EH (cell line): Measurements from ENCODE around the gene TRAFD1.
"Not testable (repeated sequence)": the region's sequence is repeated elsewhere in the genome, so short reads cannot be mapped to it uniquely, and the experiment has no call there.

Source experiments
- DNase-seq: peaks from one replicate; pipeline ENCODE4 v3.0.0-alpha.2; 2015; ENCODE audit warnings: low read depth

TRAFD1 gene

DNA sequence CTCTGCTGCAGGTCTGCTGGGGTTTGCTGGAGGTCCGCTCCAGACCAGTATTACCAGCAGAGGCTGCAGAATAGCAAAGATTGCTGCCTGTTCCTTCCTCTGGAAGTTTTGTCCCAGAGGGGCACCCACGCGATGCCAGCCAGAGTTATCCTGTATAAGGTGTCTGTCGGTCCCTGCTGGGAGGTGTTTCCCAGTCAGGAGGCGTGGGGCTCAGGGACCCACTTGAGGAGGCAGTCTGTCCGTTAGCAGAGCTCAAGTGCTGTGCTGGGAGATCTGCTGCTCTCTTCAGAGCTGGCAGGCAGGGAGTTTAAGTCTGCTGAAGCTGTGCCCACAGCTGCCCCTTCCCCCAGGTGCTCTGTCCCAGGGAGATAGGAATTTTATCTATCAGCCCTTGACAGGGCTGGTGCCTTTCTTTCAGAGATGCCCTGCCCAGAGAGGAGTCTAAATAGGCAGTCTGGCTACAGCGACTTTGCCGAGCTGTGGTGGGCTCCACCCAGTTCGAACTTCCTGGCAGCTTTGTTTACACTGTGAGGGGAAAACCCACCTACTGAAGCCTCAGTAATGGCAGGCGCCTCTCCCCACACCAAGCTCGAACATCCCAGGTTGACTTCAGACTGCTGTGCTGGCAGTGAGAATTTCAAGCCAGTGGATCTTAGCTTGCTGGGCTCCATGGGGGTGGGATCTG lies 33.2 kb downstream of the TRAFD1 start:
- not testable (repeated sequence) for DNase-seq

DNA sequence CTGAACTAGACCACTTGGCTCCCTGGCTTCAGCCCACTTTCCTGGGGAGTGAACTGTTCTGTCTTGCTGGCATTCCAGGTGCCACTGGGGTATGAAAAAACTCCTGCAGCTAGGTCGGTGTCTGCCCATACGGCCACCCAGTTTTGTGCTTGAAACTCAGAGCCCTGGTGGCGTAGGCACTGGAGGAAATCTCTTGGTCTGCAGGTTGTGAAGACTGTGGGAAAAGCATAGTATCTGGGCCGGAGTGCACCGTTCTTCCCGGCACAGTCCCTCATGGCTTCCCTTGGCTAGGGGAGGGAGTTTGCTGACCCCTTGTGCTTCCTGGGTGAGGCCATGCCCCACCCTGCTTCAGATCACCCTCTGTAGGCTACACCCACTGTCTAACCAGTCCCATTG lies 33.8 kb downstream of the TRAFD1 start:
- DNase-seq, result no peak

DNA sequence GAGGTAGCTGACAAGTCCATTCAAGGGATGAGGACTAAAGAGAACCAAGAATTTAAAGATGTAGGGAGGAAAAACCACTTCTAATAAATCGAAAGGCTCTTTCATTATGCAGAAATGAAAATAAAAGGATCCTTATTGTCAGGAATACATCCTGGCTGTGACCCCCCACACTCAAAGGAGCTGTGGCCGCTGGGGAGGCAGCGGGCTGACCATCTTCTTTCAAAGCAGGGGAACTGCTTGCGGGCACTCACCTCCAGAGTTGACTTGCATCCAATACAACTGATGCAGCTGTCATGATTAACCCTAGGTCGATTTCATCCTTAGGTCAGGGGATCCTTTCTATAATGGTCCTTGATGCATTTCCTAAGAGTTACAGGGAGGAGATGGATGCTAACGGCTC lies 35.3 kb downstream of the TRAFD1 start:
- no peak for DNase-seq

DNA sequence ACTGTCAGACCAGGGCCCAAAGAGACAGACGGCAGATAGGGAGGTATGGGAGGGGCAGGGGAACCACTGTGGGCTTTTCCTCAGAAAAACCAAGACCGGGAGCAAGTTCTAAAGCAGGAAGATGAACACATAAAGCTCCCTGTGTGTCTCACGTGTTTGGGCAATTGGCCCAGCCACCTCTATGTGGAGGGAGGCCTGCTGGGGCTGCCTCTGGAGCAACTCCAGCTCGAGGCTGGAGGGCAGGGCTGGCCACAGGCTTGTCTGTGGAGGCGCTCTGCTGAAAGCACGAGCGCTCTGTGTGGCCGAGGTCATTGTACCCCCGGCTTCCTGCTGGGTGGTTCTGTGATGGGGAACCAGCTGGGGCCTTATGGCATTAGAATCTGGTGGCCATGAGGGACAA lies 36.4 kb downstream of the TRAFD1 start:
- no peak for DNase-seq

DNA sequence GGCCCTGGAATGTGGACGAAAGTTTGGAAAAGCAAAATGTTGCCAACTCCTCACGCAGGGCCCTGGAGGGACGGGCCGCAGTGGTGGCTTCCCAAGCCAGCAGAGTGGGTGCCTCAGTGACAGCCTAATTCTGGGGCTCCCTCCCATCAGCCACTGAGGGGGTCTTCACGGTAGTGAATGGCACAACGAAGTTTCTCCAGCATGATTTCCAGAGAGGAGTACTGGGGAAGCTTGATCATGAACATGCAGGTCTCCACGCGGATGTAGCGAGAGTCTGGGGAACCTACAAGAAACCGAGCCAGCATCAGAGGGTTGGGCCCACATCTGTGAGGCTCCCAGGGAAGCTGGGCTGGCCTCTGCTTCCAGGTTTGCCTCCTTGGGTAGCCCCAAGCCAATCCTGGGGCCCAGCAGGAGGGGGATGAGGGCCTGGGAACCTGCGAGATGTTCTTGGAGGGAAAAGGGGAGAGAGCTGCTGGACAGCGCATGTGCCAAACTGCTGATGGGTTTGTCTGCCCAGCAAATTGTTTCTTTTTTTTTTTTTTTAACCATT lies 37.0 kb downstream of the TRAFD1 start:
- DNase-seq, result no peak

DNA sequence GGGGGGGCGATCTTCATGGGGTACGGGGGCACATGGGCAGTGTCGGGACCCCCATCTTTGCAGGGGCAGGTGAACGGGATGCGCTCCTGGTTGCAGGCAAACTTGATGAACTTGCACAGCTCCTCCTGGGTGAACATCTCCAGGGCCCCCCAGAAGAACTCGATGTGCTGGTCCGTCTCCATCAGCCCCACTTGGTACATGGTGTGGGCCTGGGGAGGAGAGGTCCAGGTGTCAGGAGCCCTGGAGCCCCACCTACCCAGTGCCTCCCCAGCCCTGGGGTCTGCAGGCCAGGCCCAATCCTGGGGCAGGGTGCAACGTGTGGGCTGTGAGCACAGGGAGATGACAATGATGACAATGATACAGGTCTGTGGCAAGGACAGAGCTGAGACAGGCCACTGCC lies 37.7 kb downstream of the TRAFD1 start:
- DNase-seq, result no peak

DNA sequence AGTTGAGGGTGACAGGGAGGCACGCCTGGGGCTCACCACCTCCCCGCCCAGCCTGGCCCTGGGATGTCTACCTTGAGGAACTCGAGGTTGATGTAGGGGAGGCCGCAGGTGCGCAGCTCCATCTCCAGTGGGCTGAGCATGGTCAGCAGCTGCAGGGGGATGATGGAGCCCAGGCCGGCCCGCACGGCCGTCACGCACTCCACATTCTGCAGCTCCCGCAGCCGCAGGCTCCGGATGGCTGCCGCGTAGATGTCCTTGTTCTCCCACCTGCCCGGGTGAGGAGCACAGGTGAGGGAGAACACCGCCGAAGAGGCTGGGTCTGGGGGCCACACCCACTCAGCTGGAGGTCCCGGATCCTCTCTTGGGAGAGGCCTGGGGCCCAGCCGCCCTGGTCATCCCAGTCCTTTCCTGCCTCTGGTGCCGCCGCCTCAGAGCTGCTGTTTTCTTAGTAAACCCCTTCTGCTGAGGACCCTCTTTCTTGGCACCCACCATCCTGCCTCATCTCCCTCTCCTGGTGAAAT lies 38.2 kb downstream of the TRAFD1 start:
- no peak for DNase-seq

DNA sequence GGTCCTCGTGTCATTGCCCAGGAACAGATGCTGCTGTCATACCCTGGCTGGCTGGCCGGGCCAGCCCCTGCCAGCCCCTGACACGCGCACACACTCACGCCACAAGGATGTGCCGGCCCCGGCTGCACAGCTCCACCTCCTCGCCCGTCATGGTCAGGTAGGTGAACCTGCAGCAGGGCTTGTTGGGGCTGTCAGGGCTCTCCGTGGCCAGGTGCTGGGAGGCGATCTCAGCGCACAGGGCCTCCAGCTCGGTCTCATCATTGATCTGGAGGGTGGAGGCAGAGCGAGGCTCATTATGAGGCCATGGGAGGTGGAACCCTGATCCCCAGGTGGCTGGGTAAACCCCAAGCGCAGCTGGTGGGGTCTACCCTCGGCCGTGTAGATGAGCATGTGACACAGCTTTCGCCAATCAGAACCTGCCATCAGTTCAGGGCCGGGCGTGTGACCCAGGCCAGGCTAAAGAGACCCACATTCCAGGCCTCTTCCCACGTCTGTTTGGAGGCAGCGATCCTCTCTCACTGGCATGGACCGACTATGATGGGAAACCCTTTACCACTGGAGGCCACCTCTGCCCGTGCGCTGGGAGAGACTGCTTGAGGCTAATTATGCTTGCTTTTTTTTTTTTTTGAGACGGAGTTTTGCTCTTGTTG lies 38.8 kb downstream of the TRAFD1 start:
- no peak for DNase-seq

DNA sequence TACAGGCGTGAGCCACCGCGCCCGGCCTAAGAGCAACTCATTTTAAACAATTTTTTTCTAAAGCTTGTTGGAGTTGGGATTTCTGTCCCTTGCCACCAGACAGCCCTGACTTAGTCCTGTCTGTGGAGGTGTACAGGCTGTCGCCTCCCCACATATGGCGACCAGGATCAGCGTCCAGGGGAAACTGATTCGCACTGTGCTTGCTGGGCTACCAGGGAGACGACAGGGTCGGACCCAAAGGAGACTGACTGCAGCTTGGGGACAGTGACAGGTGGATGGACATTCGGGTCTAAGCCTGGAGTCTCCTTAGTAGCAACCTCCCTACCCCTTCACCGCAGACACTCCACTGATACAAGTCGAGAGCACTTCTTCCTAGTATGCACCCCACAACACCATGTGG lies 40.3 kb downstream of the TRAFD1 start:
- DNase-seq, result no peak

DNA sequence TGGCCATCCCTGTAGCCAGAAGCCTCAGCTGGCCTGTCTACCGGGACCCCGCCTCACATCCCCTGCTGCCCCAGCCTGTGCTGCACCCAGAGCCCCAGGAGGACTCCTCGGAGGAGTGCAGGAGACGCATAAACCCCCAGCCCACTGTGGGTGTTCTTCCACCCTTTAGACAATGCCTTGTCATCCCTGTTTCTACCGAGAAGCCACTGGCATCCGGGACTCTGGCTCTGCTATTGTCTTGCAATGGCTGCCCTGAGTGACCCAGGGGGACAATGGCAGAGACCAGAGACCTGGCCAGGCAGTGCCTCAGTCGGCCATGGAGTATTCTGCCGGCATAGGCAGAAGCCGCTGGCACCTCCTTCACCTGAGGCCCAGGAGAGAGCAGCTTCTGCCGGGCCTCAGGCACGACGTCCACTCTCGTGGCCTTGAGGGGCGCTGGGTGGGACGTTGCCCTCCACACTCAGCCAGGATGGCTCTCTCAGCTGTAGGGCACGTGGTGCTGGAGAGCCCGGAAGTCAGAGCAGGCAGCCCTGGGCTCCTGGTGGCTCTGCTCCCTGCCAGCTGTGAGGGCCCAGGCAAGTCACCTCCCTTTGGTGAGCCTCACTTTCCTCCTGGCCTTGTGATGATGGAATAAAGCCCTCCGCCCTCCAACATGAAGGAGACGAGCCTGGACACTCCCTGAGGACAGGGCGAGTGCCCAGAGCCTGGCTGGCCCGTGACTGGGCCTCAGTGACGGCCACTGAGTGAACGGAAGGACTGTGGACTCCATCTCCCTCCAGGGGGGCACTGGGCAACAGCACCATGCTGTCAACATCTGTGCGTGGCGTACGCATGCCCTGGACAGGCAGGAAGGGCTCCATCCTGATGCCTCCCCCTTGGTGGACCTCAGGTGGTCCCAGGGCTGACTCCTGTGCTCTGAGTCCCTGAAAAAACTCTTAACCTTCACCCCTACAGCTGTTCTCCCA lies 41.0 kb downstream of the TRAFD1 start:
- DNase-seq, result no peak

DNA sequence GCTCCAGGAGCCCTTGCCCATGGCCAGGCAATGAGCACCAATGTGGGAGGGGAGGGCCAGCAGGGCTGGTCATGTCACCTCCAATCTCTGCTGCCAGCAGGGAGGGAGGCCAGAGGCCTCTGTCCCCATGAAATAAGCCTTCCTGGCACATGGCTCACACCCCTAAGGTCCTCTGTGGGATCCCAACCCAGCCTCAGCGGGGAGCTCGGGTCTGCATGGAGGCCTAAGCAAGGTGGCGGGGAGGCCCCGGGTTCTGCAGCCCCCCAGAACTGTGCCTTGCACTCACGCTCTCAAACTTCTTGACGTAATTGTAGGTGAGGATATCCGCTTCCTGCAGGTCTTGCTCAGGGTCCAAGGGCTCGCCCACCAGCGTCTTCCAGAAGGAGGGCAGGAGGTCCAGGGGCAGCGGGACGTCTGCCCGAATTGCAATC lies 41.7 kb downstream of the TRAFD1 start:
- DNase-seq, result no peak

DNA sequence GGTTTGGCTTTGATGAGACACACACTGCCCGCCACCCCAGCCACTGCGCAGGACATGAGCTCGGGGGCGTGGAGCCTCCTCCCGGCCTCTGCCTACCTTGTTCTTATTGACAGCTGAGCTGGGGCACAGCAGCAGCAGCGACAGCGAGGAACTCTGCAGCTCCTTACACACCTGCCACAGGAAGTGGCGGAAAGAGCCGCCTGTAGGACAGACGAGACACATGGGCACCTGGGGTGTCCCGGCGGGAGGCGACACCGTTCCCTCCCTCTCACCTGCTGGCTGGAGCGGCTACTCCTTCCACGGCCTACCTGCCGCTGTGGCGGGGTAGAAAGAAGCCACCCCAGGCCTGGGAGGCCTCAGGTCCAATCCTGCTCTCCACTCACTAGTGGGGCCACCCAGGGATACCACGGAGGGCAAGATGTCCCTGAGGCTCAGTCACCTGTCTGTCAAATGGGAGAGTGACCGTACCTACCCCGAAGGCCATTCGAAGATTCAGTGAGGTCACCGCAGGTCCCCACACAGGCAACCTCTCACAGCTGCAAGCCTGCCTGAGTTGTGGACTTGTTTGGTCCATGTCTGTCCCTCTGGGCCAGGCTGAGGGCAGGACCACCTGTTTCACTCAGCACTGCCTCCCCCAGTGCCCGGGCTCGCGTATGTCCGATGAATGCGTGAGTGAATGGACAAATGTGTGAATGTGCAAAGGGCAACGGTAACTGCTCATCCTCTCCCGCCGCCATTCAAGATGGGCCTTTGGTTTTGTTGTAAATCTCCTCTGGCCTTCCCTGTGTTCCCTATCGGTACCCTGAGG lies 42.6 kb downstream of the TRAFD1 start:
- no peak for DNase-seq

DNA sequence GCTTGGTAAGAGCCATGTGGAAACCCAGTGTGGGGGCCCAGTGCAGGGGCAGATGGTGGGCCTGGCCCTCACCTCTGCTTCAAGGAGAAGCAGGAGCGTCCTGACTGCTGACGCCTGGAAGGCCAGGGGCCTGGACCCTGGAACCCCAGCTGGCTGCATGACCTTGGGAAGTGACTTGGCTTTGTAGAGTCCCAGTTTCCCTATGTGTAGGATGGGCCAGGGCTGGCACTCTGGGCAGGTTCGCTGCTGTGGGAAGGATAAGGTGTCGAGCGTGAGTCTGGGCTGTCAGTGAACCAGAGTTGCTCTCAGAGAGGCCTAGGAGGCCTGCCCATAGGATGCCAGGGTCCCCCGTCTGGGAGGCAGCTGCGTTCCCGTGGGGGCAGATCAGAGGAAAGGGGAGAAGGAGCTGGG lies 43.2 kb downstream of the TRAFD1 start:
- DNase-seq, result no peak

DNA sequence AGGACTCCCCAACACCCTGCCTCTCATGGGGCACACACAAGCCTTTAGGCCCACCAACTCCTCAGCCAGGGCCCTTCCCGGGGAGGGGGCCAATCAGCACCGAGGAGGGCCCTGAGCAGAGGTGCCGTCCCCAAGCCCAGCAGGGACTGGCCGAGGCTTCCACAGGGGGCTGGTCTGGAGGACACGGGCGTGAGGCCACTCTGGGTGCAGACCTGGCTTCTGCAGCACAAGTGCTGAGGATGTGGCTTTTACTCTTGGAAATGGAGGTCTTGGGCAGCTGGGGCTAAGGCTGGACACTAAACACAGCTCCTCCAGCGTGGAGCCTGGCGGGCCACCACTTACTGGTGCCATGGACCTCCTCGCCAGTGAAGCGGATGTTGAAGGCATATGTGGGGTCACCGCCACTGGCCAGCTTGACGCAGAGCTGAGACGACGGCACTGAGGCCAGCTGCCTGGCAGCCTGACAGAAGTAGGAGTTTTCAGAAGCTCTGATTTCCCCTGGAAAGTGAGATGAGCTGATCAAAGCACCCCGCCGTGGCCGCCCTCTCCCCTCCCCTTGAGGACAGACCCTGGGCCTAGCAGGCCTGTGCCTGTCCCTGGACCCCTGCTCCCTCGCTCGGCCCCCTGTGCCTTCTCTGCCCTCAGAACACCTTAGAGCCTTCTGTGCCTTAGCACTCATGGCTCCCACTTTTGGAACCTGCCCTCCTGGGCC lies 44.0 kb downstream of the TRAFD1 start:
- DNase-seq, result no peak

DNA sequence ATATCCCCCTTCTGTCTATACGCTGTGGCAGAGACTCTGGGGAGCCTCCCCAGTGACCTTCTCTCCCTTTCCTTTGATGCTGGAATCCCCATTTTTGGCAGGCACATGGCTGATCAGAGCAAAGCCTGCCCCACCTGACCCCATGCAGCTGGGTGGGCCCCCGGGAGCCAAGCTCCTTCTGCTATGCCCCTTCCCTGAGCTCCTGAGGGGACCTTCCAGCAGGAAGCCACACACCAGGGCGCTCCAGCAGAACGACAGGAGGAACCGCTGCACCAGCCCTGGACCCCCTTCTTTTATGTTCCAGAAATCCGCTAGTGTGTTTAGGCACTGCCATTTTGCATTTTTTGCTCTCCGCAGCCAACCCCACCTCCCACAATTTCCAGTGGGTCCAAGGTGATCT lies 44.6 kb downstream of the TRAFD1 start:
- no peak for DNase-seq

DNA sequence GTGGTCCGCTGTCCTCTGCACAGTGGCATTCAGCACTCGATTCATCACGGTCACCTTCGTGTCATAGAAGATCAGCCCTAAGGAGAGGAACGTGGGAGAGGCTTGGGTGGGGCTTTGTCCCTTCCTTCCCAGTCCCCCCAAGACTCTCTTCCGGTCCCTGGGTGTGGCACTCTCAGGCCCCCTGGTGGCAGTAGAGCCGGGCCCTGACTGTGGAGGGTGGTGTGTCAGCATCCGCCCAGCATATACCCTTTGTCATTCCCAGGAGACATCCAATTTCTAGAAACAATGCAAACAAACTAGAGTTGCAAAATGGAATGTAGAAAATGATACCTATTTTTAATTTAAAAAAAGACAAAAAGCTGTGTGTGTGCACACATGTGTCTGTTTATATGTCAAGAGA lies 45.0 kb downstream of the TRAFD1 start:
- peak; percentile 40 for DNase-seq

DNA sequence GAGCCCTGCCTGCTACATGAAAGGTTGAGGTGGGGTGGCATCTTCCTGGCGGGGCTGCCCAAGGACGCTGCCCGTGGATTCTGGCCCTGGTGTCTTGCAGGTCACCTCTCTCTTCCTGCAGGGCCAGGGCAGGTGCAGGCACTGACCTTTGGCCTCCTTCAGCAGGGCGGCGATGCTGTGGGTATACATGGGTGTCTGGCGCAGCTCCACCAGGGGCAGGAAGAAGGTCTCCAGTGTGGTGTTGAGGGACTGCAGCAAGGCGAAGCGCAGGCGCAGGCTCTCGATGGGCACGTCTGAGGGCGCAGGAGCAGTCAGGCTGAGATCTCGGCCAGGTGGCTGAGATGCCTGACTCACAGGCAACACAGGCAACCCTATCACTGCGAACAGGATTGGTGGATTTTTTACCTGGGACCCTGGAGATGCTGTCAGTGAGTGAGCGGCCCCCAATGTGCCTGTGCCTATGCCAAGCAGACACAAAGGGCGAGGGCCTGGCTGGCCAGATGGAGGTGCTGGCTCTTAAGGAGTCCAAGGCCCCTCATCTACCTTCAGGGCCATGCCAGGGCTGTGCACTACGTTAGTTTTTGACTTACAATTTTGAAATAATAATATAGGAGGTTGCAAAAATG lies 45.7 kb downstream of the TRAFD1 start:
- no peak for DNase-seq

DNA sequence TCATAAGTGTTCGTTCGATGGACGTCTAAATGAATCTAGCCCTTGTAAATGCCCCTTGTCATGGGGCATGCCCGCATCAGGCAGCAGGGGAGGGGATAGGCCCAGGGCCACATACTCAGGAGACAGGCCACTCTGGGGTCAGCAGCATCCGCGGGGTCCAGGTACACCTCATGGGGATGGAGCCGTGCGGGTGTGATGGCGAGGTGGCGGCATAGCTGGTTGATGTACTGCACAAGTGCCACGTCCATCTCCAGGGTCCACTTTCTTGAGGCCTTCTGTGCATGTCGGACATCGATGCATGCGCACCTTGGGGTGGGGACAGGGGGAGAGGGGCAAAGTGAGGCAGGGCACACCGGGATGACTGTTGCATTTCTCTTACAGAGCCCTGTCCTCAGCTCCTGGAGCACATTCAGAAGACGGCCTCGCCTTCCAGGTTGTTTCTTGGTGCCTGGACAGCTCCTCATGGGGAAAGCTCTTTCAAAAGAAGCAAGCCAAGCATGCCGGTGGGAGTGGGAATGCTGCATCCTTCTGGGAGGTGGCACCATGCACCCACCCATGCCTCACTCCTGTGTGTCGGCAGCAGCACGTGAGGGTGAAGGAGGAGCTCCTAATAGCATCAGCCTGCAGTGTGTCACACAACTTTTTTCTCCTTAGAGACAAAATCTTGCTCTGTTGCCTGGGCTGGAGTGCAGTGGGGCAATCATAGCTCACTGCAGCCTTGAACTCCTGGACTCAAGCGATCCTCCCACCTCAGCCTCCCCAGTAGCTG lies 47.4 kb downstream of the TRAFD1 start:
- DNase-seq, result no peak

DNA sequence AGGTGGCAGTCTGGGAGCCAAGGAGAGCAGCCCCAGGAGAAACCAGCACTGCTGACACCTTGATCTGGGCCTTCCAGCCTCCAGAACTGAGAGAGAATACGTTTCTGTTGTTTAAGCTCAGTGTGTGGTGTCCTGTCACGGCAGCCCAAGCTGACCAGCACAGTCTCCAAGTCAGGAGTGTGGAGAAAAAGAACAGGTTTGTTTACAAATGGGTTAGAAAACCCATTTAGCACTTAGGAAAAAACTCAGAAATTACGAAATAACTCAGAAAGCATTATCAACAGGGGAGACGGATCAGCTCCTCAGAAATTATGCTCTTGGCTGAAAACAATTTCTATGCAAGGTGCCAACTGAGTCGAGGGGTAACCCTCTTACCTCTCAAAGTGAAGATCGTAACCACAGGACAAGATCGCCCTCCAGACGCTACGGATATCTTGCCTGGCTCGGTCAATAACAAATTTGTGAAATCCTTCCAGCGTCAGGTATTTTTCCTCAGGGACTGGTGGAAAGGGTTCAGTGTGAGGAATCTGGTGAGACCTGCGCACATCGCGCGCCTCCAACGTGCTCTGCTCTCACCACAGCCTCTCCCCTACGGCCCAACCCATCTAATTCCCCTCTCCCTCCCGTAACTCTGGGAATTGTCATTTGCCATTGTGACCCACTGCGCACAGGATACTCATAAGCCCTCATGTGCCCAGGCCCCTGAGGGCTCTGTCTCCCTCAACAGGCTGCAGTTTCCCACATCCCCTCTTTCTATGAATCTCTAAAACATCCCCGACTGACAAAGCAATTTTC lies 50.2 kb downstream of the TRAFD1 start:
- DNase-seq, result no peak
